ENCODE measurements around the gene BSPRY.

DNA sequence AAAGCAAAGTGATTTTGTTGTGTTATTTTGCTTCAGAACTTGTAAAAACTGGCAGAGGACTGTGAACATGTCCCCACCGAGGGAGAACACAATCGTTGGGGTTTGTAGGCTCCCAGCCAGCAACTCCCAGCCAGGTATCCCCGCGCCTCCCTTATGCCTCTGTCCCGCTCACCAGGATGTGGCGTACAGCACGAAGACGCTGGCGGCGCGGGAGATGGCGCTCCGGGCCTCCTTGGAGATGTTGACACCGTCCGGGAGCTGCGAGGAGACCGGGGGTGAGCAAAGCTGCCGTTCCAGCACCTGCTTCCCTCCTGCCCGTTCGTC lies 60.5 kb downstream of the BSPRY start:
- TF ChIP-seq, protein P1, sequence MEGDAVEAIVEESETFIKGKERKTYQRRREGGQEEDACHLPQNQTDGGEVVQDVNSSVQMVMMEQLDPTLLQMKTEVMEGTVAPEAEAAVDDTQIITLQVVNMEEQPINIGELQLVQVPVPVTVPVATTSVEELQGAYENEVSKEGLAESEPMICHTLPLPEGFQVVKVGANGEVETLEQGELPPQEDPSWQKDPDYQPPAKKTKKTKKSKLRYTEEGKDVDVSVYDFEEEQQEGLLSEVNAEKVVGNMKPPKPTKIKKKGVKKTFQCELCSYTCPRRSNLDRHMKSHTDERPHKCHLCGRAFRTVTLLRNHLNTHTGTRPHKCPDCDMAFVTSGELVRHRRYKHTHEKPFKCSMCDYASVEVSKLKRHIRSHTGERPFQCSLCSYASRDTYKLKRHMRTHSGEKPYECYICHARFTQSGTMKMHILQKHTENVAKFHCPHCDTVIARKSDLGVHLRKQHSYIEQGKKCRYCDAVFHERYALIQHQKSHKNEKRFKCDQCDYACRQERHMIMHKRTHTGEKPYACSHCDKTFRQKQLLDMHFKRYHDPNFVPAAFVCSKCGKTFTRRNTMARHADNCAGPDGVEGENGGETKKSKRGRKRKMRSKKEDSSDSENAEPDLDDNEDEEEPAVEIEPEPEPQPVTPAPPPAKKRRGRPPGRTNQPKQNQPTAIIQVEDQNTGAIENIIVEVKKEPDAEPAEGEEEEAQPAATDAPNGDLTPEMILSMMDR (conservative IDR thresholded peaks at IDR 0.05; ENCODE audit: low read depth in 2 of 2) = no peak
- TF ChIP-seq CREB1 (CRISPR knock-in tag; IDR thresholded peaks at IDR 0.05; ENCODE audit: low read depth) (no peak), JUNB (IDR thresholded peaks at IDR 0.05; ENCODE audit: unreplicated experiment) (no peak)
- TF ChIP-seq, protein P2, sequence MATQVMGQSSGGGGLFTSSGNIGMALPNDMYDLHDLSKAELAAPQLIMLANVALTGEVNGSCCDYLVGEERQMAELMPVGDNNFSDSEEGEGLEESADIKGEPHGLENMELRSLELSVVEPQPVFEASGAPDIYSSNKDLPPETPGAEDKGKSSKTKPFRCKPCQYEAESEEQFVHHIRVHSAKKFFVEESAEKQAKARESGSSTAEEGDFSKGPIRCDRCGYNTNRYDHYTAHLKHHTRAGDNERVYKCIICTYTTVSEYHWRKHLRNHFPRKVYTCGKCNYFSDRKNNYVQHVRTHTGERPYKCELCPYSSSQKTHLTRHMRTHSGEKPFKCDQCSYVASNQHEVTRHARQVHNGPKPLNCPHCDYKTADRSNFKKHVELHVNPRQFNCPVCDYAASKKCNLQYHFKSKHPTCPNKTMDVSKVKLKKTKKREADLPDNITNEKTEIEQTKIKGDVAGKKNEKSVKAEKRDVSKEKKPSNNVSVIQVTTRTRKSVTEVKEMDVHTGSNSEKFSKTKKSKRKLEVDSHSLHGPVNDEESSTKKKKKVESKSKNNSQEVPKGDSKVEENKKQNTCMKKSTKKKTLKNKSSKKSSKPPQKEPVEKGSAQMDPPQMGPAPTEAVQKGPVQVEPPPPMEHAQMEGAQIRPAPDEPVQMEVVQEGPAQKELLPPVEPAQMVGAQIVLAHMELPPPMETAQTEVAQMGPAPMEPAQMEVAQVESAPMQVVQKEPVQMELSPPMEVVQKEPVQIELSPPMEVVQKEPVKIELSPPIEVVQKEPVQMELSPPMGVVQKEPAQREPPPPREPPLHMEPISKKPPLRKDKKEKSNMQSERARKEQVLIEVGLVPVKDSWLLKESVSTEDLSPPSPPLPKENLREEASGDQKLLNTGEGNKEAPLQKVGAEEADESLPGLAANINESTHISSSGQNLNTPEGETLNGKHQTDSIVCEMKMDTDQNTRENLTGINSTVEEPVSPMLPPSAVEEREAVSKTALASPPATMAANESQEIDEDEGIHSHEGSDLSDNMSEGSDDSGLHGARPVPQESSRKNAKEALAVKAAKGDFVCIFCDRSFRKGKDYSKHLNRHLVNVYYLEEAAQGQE (IDR thresholded peaks at IDR 0.05; ENCODE audit: unreplicated experiment) = no peak
